Common myeloid progenitor, CD34-positive (primary cell): Measurements from ENCODE around the gene TACC2.

Source experiments
- CTCF ChIA-PET: fragments of 350-600 bp; sonication (Branson Sonifier 250); formaldehyde crosslinking; loops from one replicate; lab custom pipeline; 2021; ENCODE audit warnings: antibody characterized with exemption; lab: Charles Lee
- POLR2A ChIA-PET: fragments of 350-600 bp; sonication (Branson Sonifier 250); formaldehyde crosslinking; loops from one replicate; lab custom pipeline; 2021; ENCODE audit warnings: antibody characterized with exemption; lab: Charles Lee
- DNase-seq, 3 donors: peaks; one replicate each; pipeline versions ENCODE4 v3.0.0 to v3.0.0-alpha.2; 2013
- H3K27ac ChIP-seq, 2 experiments: 1 replicate in 1 of 2; 2 replicates in 1 of 2; pipeline ENCODE4 v1.7.0; 2013; ENCODE audit warnings: inconsistent platforms in 2 of 2, low read length in 2 of 2, mild to moderate bottlenecking in 2 of 2, low read depth in 1 of 2, moderate library complexity in 1 of 2; ENCODE audit not compliant: severe bottlenecking in 2 of 2, insufficient read depth in 1 of 2, poor library complexity in 1 of 2
- H3K27me3 ChIP-seq, 5 experiments: replicated peaks in 2 of 5; 1 replicate in 3 of 5; 2 replicates in 2 of 5; pipeline versions ENCODE4 v1.6.1 to v1.7.0; 2013; ENCODE audit warnings: low read length in 4 of 5, mild to moderate bottlenecking in 2 of 5, moderate library complexity in 2 of 5, inconsistent platforms in 1 of 5; ENCODE audit not compliant: insufficient read depth in 5 of 5, control insufficient read depth in 4 of 5
- H3K36me3 ChIP-seq, 4 experiments: 1 replicate in 2 of 4; 2 replicates in 2 of 4; pipeline versions ENCODE4 v1.6.1 to v1.7.0; 2013; ENCODE audit warnings: low read length in 3 of 4, control low read depth in 1 of 4, mild to moderate bottlenecking in 1 of 4; ENCODE audit not compliant: control insufficient read depth in 4 of 4, insufficient read depth in 4 of 4
- H3K4me1 ChIP-seq, 4 experiments: 1 replicate in 3 of 4; 2 replicates in 1 of 4; pipeline versions ENCODE4 v1.6.1 to v1.7.1; 2013; ENCODE audit warnings: low read length in 3 of 4, mild to moderate bottlenecking in 3 of 4, control low read depth in 1 of 4, inconsistent platforms in 1 of 4, moderate library complexity in 1 of 4; ENCODE audit not compliant: control insufficient read depth in 4 of 4, insufficient read depth in 4 of 4; ENCODE audit errors: control extremely low read depth in 1 of 4
- H3K4me3 ChIP-seq, 7 experiments: 1 replicate in 4 of 7; 2 replicates in 3 of 7; pipeline versions ENCODE4 v1.5.1 to v1.7.0; 2013; ENCODE audit warnings: mild to moderate bottlenecking in 7 of 7, low read length in 6 of 7, moderate library complexity in 6 of 7, inconsistent platforms in 2 of 7, low read depth in 2 of 7, control low read depth in 1 of 7; ENCODE audit not compliant: insufficient read depth in 4 of 7, control insufficient read depth in 1 of 7; ENCODE audit errors: extremely low read depth in 1 of 7
- H3K9me3 ChIP-seq, 5 experiments: 1 replicate in 4 of 5; 2 replicates in 1 of 5; pipeline versions ENCODE4 v1.6.1 to v1.7.1; 2013; ENCODE audit warnings: low read length in 4 of 5, mild to moderate bottlenecking in 2 of 5, inconsistent platforms in 1 of 5, low read depth in 1 of 5, moderate library complexity in 1 of 5; ENCODE audit not compliant: control insufficient read depth in 4 of 5, insufficient read depth in 2 of 5; ENCODE audit errors: control extremely low read depth in 1 of 5
- WGBS: methylation state at CpG from one replicate; pipeline ENCODE4 v1.1.5; 2013; ENCODE audit not compliant: insufficient coverage; 5-methylcytosine and 5-hydroxymethylcytosine counted together

TACC2 gene

DNA sequence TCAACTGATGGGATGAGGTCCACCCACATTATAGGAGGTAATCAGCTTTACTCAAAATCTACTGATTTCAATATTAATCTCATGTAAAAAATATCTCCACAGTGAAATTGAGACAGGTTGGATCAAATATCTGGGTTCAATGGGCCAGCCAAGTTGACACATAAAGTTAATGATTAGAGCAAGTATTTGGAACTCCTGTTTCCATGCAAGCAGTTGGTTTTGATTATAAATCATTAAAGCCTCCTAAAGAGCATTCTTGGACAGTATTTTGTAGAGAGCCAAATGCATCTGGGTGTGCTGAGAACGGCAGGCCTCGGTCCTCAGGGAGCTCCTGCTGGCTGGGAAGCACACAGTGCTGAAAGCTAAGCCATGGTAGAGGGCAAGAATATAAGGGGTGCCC lies 155.2 kb downstream of the TACC2 start:
- Histone ChIP-seq H3K9me3 (peaks cover 0 to 8% (median 2%) of the 10 kb centered on the region in 5 experiments), H3K27ac (no peak overlapping the region), H3K27me3 (peaks cover 0 to 25% (median 7%) of the 10 kb centered on the region in 5 experiments), H3K4me3 (no peak overlapping the region), H3K36me3 (no peaks in the 10 kb centered on the region), H3K4me1 (no peaks in the 10 kb centered on the region)
- ChIA-PET CTCF (no interaction called here), POLR2A (no interaction called here)
- DNase-seq: no peak
- 100% methylated on average over 1 of the region's 2 CpGs for WGBS

DNA sequence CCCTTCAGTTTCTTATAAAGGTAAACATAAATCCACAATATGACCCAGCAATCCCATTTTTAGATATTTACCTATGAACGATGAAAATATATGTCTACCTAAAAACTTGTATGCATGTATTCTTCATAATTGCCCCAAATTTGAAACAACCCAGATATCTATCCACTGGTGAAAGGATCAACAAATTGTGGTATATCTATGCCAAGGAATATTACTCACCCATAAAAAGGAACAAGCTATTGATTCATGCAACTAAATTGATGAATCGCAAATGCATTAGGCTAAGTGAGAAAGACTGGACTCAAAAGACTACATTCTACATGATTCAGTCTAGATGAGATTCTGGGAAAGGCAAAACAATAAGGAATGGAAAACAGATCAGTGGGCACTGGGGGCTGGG lies 156.2 kb downstream of the TACC2 start:
- Histone ChIP-seq H3K4me1 (no peaks in the 10 kb centered on the region), H3K27ac (no peak overlapping the region), H3K4me3 (no peak overlapping the region), H3K36me3 (no peaks in the 10 kb centered on the region), H3K27me3 (peaks cover 0 to 26% (median 3%) of the 10 kb centered on the region in 5 experiments), H3K9me3 (peaks cover 0 to 8% (median 2%) of the 10 kb centered on the region in 5 experiments)
- ChIA-PET POLR2A (no interaction called here), CTCF (no interaction called here)
- no peak for DNase-seq
- no CpG with 5 or more reads among the region's 2 CpGs for WGBS

DNA sequence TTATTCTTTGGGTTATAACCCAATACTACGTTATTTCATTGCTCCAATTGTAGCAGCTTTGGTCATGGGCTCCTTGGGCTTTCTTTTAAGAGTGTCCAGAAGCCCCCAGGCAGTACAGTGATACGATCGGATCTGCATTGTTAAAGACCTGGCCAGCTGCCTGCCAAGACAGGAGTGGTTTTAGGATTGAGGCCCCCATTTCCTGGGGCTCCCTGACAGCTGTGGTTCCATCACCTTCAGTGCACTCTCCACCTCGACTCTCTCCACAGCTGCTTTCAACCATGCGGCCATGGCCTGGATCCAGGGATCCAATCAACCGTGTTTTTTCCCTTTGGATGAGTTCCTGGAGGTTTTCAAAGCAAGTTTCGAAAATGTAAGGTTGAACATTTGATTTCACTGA lies 158.7 kb downstream of the TACC2 start:
- H3K36me3 ChIP-seq: no peaks in the 10 kb centered on the region

DNA sequence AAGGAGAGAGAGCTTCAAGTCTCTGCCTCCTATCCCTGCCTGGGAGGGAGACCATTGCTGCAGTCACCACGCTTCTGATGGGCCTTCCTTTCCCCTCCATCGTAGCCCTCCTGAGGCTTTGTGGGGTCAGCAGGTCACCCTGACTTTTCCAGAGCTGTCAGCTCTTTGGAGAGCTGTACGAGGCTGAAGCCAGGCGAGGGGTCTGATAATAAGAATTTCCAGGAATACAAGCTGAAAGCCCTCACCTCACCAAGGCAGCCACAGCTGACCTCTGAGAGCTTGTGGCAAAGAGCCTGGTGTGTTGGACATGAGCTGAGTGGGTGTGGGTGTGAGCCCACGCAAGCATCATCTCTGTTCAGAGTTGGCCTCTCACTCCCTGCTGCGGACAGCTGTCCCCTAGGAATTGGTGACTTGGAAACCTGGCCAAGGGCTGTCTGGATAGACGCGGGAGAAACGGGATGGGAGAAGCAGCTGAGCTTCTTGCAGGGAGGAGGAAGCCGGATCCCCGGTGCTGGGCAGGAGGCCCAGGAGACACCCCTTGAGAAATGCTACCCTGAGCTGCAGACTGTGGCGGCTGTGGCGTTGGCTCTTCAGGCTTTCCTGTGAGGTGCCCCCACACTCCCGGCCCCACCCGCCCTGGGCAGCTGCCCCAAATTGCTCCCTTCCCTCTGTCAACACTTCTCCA lies 160.1 kb downstream of the TACC2 start:
- DNase-seq: no peak
- Histone ChIP-seq H3K27me3 (peaks cover 0 to 24% (median 5%) of the 10 kb centered on the region in 5 experiments), H3K4me3 (no peak overlapping the region), H3K27ac (no peak overlapping the region), H3K9me3 (peaks cover 0 to 8% (median 2%) of the 10 kb centered on the region in 5 experiments), H3K4me1 (no peaks in the 10 kb centered on the region), H3K36me3 (no peaks in the 10 kb centered on the region)
- POLR2A ChIA-PET: no interaction called here
- CTCF ChIA-PET: interaction anchor here (1.4 kb wide), 1 partner anchor 13 kb away, joined by 3 read pairs; no protein-coding TSS in a partner anchor
- WGBS: 79% methylated on average over 13 of the region's 15 CpGs

More for the DNA sequence above, 158.7 kb downstream of the TACC2 start:
- no peaks in the 10 kb centered on the region for H3K4me1 ChIP-seq
- no peak overlapping the region for H3K4me3 ChIP-seq
- peaks cover 0 to 17% (median 3%) of the 10 kb centered on the region in 5 experiments for H3K27me3 ChIP-seq
- 89% methylated on average over 4 of the region's 7 CpGs for WGBS
- POLR2A ChIA-PET: no interaction called here
- DNase-seq: no peak
- H3K27ac ChIP-seq: no peak overlapping the region
- peaks cover 0 to 8% (median 2%) of the 10 kb centered on the region in 5 experiments for H3K9me3 ChIP-seq
- CTCF ChIA-PET: interaction anchor here (0.6 kb wide), 1 partner anchor 43 kb away, joined by 3 read pairs; no protein-coding TSS in a partner anchor

DNA sequence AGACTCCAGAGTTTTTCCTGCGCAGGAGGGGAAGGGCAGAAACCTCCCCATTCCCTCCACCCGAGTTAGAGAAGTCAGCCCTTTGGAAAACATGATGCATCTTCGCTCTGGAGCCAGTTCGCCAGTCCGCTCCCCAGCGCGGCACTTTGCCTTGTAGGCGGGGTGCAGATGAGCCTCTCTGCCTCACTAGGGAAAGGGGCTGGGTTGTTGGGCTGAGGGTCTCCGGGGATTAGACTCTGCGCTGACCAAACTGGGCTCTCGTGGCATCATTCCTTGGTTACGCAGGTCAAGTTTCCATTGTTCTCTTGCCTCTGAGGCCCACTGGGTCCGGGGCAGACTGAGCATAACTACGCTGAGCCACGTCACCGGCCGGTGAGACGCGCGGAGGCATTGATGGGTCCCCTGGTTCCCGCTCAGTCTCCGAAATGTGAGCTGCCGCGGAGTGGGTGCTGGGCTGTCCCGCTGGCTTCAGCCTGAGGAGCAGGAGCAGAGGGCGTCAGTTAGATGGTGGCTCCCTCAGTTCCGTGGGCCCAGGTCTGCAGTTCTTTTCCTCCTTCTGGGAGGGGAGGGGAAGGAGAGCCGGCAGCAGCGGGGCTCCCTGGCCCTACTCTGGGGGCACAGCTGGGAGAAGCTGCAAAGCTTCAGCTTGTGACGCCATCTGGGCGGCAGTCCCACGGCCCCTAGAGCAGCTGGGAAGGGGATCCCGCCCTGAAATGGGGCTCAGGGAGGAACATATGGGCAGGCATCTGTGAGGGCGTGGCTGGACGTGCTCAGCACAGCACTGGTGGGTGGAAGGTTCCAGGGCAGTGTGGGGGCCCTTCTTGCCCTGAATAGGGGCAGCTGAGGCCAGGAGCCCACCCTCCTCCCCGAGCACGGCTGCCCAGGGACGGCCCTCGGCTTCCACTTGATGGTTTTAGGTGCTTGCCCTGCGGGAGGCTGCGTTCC lies 160.9 kb downstream of the TACC2 start:
- H3K27me3 ChIP-seq: peaks cover 0 to 32% (median 6%) of the 10 kb centered on the region in 5 experiments
- WGBS: 83% methylated on average over 35 of the region's 41 CpGs
- DNase-seq: no peak
- CTCF ChIA-PET: interaction anchor here (1.4 kb wide), 1 partner anchor 12 kb away, joined by 3 read pairs; no protein-coding TSS in a partner anchor
- H3K27ac ChIP-seq: no peak overlapping the region
- H3K4me1 ChIP-seq: no peaks in the 10 kb centered on the region
- no peak overlapping the region for H3K4me3 ChIP-seq
- H3K36me3 ChIP-seq: no peaks in the 10 kb centered on the region
- POLR2A ChIA-PET: no interaction called here
- peaks cover 0 to 8% (median 2%) of the 10 kb centered on the region in 5 experiments for H3K9me3 ChIP-seq

DNA sequence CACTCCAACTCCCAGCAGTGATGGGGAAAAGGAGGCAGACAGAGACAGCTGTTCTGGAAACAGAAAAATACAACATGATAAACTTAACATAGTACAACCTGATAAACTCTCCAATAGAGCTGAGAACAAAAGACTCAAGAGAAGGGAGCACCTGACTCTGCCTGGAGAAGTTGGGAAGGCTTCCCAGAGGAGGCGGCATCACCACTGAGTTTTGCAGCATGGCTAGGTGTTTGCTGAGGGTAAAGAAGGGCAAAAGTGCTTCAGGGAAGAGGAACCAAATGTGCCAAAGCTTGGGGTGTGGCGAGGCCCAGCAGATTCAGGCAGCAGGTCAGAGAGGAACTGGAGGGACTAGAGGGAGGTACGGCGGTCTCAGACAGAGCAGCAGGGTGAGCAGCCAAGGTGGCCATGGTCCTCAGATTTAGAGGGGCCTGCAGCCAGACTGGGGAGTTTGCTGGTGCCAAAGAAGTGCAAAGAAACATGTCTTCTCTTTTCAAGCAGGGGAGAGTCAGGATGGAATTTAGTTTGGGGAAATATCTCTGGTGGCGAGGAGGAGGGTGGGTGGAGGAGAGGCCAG lies 162.2 kb downstream of the TACC2 start:
- no peaks in the 10 kb centered on the region for H3K36me3 ChIP-seq
- DNase-seq: no peak
- WGBS: 98% methylated on average over 4 of the region's 5 CpGs
- H3K27ac ChIP-seq: no peak overlapping the region
- H3K4me3 ChIP-seq: no peak overlapping the region
- peaks cover 0 to 39% (median 7%) of the 10 kb centered on the region in 5 experiments for H3K27me3 ChIP-seq
- ChIA-PET CTCF (no interaction called here), POLR2A (no interaction called here)
- H3K9me3 ChIP-seq: no peaks in the 10 kb centered on the region
- no peaks in the 10 kb centered on the region for H3K4me1 ChIP-seq
